Common myeloid progenitor, CD34-positive (primary cell): ENCODE results near the gene RPTOR.

Experiments
- CTCF ChIA-PET: fragments of 350-600 bp; sonication (Branson Sonifier 250); formaldehyde crosslinking; loops from one replicate; lab custom pipeline; 2021; ENCODE audit warnings: antibody characterized with exemption; lab: Charles Lee
- POLR2A ChIA-PET: fragments of 350-600 bp; sonication (Branson Sonifier 250); formaldehyde crosslinking; loops from one replicate; lab custom pipeline; 2021; ENCODE audit warnings: antibody characterized with exemption; lab: Charles Lee
- DNase-seq, 3 donors: peaks; one replicate each; pipeline versions ENCODE4 v3.0.0 to v3.0.0-alpha.2; 2013
- H3K27ac ChIP-seq, 2 experiments: 1 replicate in 1 of 2; 2 replicates in 1 of 2; pipeline ENCODE4 v1.7.0; 2013; ENCODE audit warnings: inconsistent platforms in 2 of 2, low read length in 2 of 2, mild to moderate bottlenecking in 2 of 2, low read depth in 1 of 2, moderate library complexity in 1 of 2; ENCODE audit not compliant: severe bottlenecking in 2 of 2, insufficient read depth in 1 of 2, poor library complexity in 1 of 2
- H3K27me3 ChIP-seq, 5 experiments: replicated peaks in 2 of 5; 1 replicate in 3 of 5; 2 replicates in 2 of 5; pipeline versions ENCODE4 v1.6.1 to v1.7.0; 2013; ENCODE audit warnings: low read length in 4 of 5, mild to moderate bottlenecking in 2 of 5, moderate library complexity in 2 of 5, inconsistent platforms in 1 of 5; ENCODE audit not compliant: insufficient read depth in 5 of 5, control insufficient read depth in 4 of 5
- H3K36me3 ChIP-seq, 4 experiments: 1 replicate in 2 of 4; 2 replicates in 2 of 4; pipeline versions ENCODE4 v1.6.1 to v1.7.0; 2013; ENCODE audit warnings: low read length in 3 of 4, control low read depth in 1 of 4, mild to moderate bottlenecking in 1 of 4; ENCODE audit not compliant: control insufficient read depth in 4 of 4, insufficient read depth in 4 of 4
- H3K4me1 ChIP-seq, 4 experiments: 1 replicate in 3 of 4; 2 replicates in 1 of 4; pipeline versions ENCODE4 v1.6.1 to v1.7.1; 2013; ENCODE audit warnings: low read length in 3 of 4, mild to moderate bottlenecking in 3 of 4, control low read depth in 1 of 4, inconsistent platforms in 1 of 4, moderate library complexity in 1 of 4; ENCODE audit not compliant: control insufficient read depth in 4 of 4, insufficient read depth in 4 of 4; ENCODE audit errors: control extremely low read depth in 1 of 4
- H3K4me3 ChIP-seq, 7 experiments: 1 replicate in 4 of 7; 2 replicates in 3 of 7; pipeline versions ENCODE4 v1.5.1 to v1.7.0; 2013; ENCODE audit warnings: mild to moderate bottlenecking in 7 of 7, low read length in 6 of 7, moderate library complexity in 6 of 7, inconsistent platforms in 2 of 7, low read depth in 2 of 7, control low read depth in 1 of 7; ENCODE audit not compliant: insufficient read depth in 4 of 7, control insufficient read depth in 1 of 7; ENCODE audit errors: extremely low read depth in 1 of 7
- H3K9me3 ChIP-seq, 5 experiments: 1 replicate in 4 of 5; 2 replicates in 1 of 5; pipeline versions ENCODE4 v1.6.1 to v1.7.1; 2013; ENCODE audit warnings: low read length in 4 of 5, mild to moderate bottlenecking in 2 of 5, inconsistent platforms in 1 of 5, low read depth in 1 of 5, moderate library complexity in 1 of 5; ENCODE audit not compliant: control insufficient read depth in 4 of 5, insufficient read depth in 2 of 5; ENCODE audit errors: control extremely low read depth in 1 of 5
- WGBS: methylation state at CpG from one replicate; pipeline ENCODE4 v1.1.5; 2013; ENCODE audit not compliant: insufficient coverage; 5-methylcytosine and 5-hydroxymethylcytosine counted together

RPTOR gene

GRCh38 chr17:80633994-80634566 lies 89.4 kb downstream of the RPTOR start:
- Histone ChIP-seq H3K36me3 (peaks cover 0 to 11% (median 2%) of the 10 kb centered on the region in 4 experiments), H3K4me1 (peaks cover 0 to 9% (median 0%) of the 10 kb centered on the region in 4 experiments), H3K27me3 (no peaks in the 10 kb centered on the region), H3K9me3 (peaks cover 0 to 8% (median 2%) of the 10 kb centered on the region in 5 experiments), H3K4me3 (no peak overlapping the region), H3K27ac (no peak overlapping the region)
- peak in 1 of 3 donors; percentile 19 for DNase-seq
- ChIA-PET POLR2A (no interaction called here), CTCF (interaction anchor here (1.0 to 1.2 kb wide), 2 partner anchors 12 to 241 kb away, joined by 3 read pairs; no protein-coding TSS in a partner anchor)
- WGBS, result 97% methylated on average over 13 of the region's 24 CpGs

- Histone ChIP-seq H3K4me1 (peaks cover 0 to 5% (median 0%) of the 10 kb centered on the region in 4 experiments), H3K4me3 (no peak overlapping the region), H3K27me3 (no peaks in the 10 kb centered on the region), H3K27ac (no peak overlapping the region), H3K36me3 (peaks cover 0 to 11% (median 1%) of the 10 kb centered on the region in 4 experiments), H3K9me3 (peaks cover 0 to 2% (median 0%) of the 10 kb centered on the region in 5 experiments)
- ChIA-PET CTCF (interaction anchor here (1.3 kb wide), 1 partner anchor 17 kb away, joined by 3 read pairs; no protein-coding TSS in a partner anchor), POLR2A (no interaction called here)
- peak in 1 of 3 donors; percentile 52 for DNase-seq
- 75% methylated on average over 18 of the region's 20 CpGs for WGBS
Observed at GRCh38 chr17:80636361-80637018, 91.9 kb downstream of the RPTOR start.

GRCh38 chr17:80637048-80637781 lies 92.6 kb downstream of the RPTOR start:
- DNase-seq, result no peak
- ChIA-PET POLR2A (no interaction called here), CTCF (interaction anchor here (1.3 to 3.1 kb wide), 4 partner anchors 8 to 262 kb away, joined by 3 to 16 read pairs (median 4); no protein-coding TSS in a partner anchor)
- no peaks in the 10 kb centered on the region for H3K27me3 ChIP-seq
- 94% methylated on average over 12 of the region's 17 CpGs for WGBS
- H3K36me3 ChIP-seq, result peaks cover 0 to 11% (median 1%) of the 10 kb centered on the region in 4 experiments
- H3K4me3 ChIP-seq, result no peak overlapping the region
- H3K9me3 ChIP-seq, result peaks cover 0 to 2% (median 0%) of the 10 kb centered on the region in 5 experiments
- no peak overlapping the region for H3K27ac ChIP-seq
- no peaks in the 10 kb centered on the region for H3K4me1 ChIP-seq

- H3K9me3 ChIP-seq, result peaks cover 0 to 2% (median 0%) of the 10 kb centered on the region in 5 experiments
- DNase-seq, result no peak
- no peak overlapping the region for H3K4me3 ChIP-seq
- no CpG with 5 or more reads among the region's 2 CpGs for WGBS
- H3K27me3 ChIP-seq, result no peaks in the 10 kb centered on the region
- H3K27ac ChIP-seq, result no peak overlapping the region
- no peaks in the 10 kb centered on the region for H3K4me1 ChIP-seq
- CTCF ChIA-PET, result interaction anchor here (1.6 to 3.1 kb wide), 3 partner anchors 9 to 11 kb away, joined by 3 to 16 read pairs (median 5); no protein-coding TSS in a partner anchor
- POLR2A ChIA-PET, result no interaction called here
- peaks cover 1 to 15% (median 6%) of the 10 kb centered on the region in 4 experiments for H3K36me3 ChIP-seq
Observed at GRCh38 chr17:80639658-80640057, 95.0 kb downstream of the RPTOR start.

GRCh38 chr17:80640366-80641084 lies 95.9 kb downstream of the RPTOR start:
- WGBS, result 96% methylated on average over 18 of the region's 19 CpGs
- CTCF ChIA-PET, result interaction anchor here (1.5 to 3.1 kb wide), 3 partner anchors 8 to 12 kb away, joined by 3 to 16 read pairs (median 5); no protein-coding TSS in a partner anchor
- Histone ChIP-seq H3K9me3 (peaks cover 0 to 2% (median 0%) of the 10 kb centered on the region in 5 experiments), H3K27me3 (no peaks in the 10 kb centered on the region), H3K36me3 (peaks cover 2 to 20% (median 6%) of the 10 kb centered on the region in 4 experiments), H3K4me1 (no peaks in the 10 kb centered on the region), H3K4me3 (no peak overlapping the region), H3K27ac (no peak overlapping the region)
- no peak for DNase-seq
- POLR2A ChIA-PET, result no interaction called here

- WGBS, result over 99% methylated on average over 19 of the region's 19 CpGs
- no peak overlapping the region for H3K4me3 ChIP-seq
- H3K9me3 ChIP-seq, result peaks cover 0 to 2% (median 0%) of the 10 kb centered on the region in 5 experiments
- POLR2A ChIA-PET, result no interaction called here
- no peak for DNase-seq
- peaks cover 2 to 25% (median 6%) of the 10 kb centered on the region in 4 experiments for H3K36me3 ChIP-seq
- no peaks in the 10 kb centered on the region for H3K4me1 ChIP-seq
- CTCF ChIA-PET, result interaction anchor here (1.5 kb wide), 1 partner anchor 67 kb away, joined by 3 read pairs; no protein-coding TSS in a partner anchor
- H3K27ac ChIP-seq, result no peak overlapping the region
- H3K27me3 ChIP-seq, result no peaks in the 10 kb centered on the region
Observed at GRCh38 chr17:80643326-80644099, 98.9 kb downstream of the RPTOR start.
